CD1c-positive myeloid dendritic cell (primary cell): ENCODE measurements around the gene TRAPPC2L.
"Not testable (repeated sequence)": the region's sequence is repeated elsewhere in the genome, so short reads cannot be mapped to it uniquely, and the experiment has no call there.

Source experiments
- DNase-seq: peaks from one replicate; pipeline ENCODE4 v3.0.0-alpha.2; 2016; ENCODE audit errors: extremely low spot score

The TRAPPC2L gene

DNA sequence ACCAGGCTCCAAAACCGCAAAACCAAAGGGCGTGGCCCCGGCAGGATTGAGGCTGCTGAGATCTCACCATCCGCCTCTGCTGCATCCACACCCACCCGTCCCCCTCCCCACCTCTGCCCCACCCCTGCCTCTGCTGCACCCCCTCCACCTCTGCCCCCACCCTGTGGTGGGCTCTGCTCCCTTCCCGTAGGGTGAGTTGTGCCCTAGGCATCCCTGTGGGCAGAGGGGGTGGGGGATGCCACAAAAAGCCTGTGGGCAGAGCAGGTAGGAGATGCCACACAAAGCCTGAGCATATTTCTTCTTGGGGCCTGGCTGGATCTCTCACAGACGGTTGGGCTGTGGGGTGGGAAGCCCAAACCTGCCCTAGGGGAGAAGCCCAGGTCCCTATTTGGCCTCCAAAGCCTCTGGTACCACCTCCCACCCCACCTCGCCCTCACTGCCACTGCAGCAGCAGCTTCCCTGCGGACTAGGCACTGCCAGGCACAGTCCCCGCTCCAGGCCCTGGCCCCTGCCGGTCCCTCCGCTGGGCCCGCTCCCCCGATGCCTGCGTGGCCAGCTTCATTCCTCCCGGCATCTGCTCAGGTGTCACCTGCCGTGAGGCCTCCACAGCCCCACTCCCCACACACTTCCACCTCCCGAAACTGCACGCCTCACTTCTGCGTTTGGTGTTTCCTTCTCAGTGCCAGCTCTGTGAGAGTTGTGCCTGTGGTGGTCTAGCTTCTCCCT, 20.8 kb downstream of the TRAPPC2L start:
- no peak for DNase-seq

DNA sequence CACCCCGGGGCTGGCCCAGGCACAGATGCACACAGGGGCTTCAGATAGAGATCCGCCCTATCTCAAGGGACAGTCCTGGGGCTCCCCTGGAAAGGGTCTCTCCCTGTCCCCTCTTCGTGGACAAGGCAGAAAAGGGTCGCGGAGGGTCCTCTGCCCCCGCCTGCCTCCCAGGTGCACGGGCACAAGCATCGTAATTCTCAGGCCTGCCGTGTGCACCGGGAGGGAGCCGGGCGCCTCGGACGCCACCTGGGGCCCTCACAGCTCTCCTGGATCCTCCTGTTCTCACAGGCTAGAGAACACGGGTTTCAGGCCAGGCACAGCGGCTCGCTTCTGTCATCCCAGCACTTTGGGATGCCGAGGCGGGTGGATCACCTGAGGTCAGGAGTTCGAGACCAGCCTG, 21.4 kb downstream of the TRAPPC2L start:
- DNase-seq, result no peak

DNA sequence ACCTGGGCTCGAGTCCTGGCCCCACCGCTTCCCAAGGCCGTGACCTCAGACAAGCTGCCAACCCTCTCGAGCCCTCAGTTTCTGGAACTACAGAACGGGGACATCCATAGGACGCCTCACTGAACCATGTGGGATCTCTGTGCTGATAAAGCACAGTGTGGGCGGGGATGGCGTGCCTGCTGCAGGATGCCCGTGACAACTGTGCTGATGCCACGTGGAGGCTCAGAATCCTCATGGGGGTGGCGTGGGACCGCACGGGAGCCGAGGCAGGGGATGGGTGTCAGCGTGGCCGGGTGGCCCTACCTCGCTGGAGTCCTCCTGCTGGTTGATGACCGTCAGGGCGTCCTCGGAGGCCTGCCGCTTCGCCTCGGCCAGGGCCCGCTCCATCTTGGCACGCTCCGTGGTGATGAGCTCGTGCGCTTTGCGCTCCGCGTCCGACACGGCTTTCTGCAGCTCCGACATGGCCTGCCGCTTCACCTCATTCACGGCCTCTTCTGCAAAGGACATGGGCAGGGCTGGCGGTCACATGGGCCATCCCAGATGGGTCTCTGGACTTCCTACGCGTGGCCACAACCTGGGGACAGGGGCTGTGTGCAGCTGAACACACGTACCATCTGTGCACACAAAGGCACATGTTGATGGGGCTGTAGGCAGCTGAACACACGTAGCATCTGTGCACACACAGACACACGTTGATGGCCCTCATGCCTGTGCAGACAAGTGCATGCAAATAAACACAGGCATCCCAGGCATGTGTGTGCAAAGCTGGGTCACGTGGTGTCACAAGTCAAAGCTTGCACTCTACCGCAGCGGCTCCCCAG, 22.2 kb downstream of the TRAPPC2L start:
- no peak for DNase-seq

- DNase-seq, result no peak
Observed at GRCh38 chr16:88879788-88880055, 22.8 kb downstream of the TRAPPC2L start.

GRCh38 chr16:88880226-88881006, 23.5 kb downstream of the TRAPPC2L start:
- DNase-seq, result no peak

DNA sequence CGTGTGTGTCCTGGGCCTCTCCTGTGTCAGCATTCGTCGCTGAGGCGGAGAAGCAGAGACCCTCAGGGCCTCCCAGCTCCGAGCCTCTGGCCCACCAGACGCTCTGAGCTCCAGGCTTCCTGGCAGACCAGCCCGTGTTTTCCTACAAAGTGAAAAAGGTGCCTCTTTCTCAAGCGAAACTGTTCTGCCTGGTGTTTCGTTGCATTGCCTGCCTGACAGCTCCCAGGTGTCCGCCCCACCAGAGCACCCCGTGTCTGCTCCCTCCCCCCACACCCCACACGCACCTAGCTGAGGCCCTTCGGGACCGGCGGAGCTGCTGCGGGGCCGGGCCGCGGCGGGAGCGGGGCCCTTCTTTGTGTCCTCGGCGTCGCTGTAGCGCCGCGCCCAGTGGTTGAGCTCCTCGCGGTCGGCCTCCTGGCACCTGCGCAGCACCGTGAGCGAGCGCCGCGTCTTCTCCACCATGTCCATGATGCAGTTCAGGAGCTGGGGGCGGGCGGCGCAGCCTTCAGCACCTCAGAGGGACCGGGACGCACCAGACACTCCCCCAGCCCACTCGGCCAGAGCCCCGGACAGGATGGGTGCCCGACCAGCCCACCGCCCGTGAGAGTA, 24.2 kb downstream of the TRAPPC2L start:
- DNase-seq, result no peak

DNA sequence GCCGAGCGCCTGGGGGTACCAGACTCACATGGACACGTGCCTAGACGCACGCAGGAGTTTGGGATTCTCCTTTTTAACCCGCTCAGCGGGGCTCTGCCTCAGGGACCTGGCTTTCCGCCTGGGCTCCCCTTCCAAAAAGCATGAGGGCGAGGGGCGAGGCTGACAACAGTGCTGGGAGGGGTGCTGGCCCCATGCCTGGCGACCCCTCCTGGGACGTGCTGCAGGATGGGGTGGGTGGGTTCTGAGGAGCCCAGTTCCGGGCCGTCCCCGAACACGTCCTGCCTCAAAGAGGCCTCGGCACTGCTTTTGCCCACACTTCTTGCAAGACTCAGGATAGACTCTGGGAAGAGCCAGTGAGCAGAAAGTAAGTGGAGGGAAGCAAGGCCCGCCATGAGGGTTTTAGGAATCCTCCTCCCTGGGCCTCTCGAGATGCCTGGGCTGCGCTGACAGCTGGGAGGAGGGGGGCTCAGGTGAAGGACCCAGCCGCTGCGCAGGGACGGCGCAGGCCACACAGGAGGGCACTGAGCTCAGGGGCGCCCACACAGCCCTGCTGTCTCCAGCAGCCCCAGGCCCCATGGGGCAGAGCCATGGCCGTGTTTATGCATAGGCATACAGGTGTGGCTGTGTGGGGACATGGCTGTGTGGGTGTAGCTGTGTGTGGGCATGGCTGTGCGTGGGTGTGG, 24.9 kb downstream of the TRAPPC2L start:
- DNase-seq, result no peak

DNA sequence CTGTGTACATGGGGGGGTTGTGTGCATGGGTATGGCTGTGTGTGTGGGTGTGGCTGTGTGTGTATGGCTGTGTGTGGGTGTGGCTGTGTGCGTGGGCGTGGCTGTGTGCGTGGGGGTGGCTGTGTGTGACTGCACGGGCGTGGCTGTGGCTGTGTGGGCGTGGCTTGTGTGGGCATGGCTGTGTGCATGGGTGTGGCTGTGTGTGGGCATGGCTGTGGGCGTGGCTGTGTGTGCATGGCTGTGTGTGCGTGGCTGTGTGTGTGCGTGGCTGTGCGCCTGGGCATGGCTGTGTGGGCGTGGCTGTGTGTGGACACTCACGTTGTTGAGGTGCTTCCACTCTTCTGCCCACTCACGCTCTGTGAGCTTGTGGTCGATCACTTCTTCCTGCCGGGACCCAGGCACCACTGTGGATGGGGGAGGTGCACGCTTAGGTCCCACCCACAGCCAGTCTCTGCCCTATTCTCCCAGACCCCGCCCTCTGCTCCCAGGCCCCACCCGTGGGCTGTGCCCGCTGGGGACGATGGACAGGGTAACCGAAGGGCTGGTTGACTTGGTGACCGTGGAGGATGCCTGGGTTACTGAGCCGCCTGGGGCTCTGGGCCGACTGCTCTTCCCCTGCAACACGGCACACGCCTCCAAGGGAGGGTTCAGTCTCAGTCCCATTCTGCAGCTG, 25.6 kb downstream of the TRAPPC2L start:
- DNase-seq, result no peak

DNA sequence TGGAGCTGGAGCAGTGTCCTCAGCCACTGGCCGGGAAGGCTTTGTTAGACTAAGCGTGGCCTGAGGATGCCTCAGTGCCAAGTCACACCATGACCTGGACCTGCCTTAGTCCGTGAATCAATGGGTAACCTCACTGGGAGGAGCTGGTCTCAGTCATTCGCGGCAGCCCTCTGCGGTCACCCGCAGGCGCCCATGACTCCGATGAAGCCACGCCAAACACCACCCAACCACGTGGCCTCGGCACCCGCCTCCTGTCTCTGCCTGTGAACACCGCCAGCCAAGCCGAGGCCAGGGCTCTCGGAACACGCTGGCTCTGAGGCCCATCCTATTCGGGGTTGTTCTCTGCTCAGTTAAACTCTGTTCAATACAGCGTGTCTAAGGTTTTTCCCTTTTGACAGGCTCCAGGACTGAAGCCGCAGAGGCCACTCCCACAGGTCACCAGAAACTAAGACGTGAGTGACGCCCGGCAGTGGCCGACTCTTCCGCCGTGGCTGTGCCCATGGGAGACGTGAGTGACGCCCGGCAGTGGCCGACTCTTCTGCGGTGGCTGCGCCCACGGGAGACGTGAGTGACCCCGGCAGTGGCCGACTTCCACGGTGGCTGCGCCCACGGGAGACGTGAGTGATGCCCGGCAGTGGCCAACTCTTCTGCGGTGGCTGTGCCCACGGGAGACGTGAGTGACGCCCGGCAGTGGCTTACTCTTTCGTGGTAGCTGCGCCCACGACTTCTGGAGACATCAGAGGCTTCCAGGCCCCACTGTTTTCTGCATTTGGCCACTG, 26.4 kb downstream of the TRAPPC2L start:
- DNase-seq, result no peak

- no peak for DNase-seq
Observed at GRCh38 chr16:88883946-88884345, 27.0 kb downstream of the TRAPPC2L start.

- no peak for DNase-seq
Observed at GRCh38 chr16:88884569-88885271, 27.8 kb downstream of the TRAPPC2L start.

- no peak for DNase-seq
Observed at GRCh38 chr16:88885693-88886280, 28.9 kb downstream of the TRAPPC2L start.

DNA sequence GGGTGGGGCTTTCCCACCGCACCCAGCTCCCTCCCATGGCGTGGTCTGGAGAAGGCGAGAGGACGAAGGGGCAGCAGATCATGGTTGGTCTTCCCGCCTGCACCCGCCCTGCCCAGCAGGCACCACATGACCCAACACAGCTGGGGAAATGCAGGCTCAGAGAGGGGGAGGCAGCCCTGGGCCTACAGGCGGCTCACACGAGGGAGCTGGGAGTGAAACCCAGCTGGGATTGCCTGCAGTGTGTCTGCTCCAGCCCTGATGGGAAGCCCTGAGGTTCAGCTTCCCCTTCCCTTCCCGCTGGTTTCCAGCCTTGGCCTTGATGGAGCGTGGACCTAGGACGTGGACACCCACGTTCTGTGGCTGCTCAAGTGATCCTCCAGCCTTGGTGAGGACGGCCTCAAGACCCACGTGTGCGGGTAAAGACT, 29.5 kb downstream of the TRAPPC2L start:
- no peak for DNase-seq

- no peak for DNase-seq
Observed at GRCh38 chr16:88886845-88887521, 30.1 kb downstream of the TRAPPC2L start.

DNA sequence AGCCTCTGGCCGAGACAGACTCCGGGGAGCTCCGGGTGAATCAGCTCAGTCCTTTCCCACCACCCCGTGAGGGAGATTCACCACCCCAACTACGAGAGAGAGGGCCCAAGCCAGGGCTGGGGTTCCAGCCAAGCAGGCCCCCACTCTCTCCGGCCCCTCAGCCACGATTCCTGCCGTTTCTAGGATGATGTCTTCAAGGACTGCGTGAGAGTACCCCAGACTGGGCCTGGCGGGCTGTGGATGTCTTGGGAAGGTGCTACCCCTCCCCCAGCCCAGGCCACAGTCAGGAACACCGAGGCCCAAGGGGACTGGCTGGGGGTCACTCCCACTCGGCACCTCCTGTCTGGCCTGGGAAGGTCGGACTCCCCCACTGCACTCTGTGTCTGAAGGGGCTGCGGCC, 31.1 kb downstream of the TRAPPC2L start:
- no peak for DNase-seq

DNA sequence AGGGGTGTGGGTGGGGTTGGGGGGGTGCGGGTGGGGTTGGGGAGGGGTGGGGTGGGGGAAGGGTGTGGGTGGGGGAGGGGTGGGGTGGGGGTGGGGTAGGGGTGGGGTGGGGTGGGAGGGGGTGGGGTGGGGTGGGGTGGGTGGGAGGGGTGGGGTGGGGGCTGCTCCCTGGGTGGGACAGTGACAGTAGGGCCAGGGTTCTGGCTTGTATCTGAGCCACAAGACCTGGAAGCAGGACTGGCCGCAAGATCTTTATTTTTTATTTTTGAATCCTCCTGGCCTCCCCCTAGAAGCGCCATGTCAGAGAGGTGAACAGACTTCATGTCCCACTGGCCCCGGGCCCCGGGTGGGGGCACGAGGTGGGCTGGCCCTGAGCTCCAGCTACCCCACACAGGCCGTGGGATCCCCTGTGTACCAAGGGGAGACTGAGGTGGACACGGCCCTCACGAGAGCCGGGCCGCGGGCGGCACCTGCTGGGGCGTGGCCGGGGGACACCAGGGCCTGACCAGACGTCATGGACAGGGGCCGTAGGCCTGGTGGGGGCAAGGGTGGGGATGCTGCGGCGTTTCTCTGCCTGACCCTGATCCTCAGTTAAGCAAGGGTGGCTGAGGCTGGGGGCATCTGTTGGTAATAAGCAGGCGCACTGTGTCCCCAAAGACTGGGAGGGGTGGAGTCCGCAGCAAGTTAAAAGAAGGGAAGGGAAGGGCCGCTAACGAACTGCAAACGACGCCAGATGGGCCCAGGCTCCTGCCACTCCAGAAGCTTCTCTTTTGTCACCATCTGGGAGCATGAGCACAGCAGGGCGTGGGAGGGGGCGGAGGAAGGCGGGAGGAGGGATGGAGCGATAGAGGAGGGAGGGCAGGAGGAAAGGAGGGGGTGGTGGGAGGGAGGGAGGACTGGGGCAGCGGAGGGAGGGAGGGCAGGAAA, 31.8 kb downstream of the TRAPPC2L start:
- DNase-seq, result no peak

DNA sequence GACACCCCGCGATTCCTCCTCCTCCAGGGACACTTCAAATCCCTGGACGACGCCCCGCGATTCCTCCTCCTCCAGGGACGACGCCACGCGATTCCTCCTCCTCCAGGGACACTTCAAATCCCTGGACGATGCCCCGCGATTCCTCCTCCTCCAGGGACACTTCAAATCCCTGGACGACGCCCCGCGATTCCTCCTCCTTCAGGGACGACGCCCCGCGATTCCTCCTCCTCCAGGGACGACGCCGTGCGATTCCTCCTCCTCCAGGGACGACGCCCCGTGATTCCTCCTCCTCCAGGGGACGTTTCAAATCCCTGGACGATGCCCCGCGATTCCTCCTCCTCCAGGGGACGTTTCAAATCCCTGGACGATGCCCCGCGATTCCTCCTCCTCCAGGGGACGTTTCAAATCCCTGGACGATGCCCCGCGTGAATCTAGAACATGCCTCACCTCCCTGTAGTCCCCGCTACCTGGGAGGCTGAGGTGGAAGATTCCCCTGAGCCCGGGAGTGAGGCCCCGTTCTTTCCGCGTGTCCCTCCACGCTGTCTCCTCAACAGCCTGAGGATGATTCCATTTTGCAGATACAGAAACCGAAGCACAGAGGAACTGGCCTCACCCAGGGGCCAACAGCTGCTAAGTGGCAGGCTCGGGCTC, 32.9 kb downstream of the TRAPPC2L start:
- DNase-seq, result not testable (repeated sequence)
